ENCODE results near the gene COL15A1.

COL15A1 gene

GRCh38 chr9:99052815-99053715, 109.4 kb downstream of the COL15A1 start:
- Mint-ChIP-seq H3K4me1 (no peaks in the 10 kb centered on the region), H3K27ac (peak overlapping the region; percentile 47), H3K27me3 (ENCODE audit: low read depth, poor library complexity) (peaks cover 1% of the 10 kb centered on the region), H3K36me3 (ENCODE audit: low read depth) (no peaks in the 10 kb centered on the region), H3K9me3 (peaks cover 4% of the 10 kb centered on the region), H3K4me3 (no peak overlapping the region)
- TF ChIP-seq CTCF (IDR thresholded peaks at IDR 0.05), result no peak
- no peak for DNase-seq

- peaks cover 7% of the 10 kb centered on the region for H3K27me3 Mint-ChIP-seq (ENCODE audit: low read depth, poor library complexity)
- TF ChIP-seq CTCF (IDR thresholded peaks at IDR 0.05), result no peak
- no peaks in the 10 kb centered on the region for H3K4me1 Mint-ChIP-seq
- no peak overlapping the region for H3K4me3 Mint-ChIP-seq
- H3K9me3 Mint-ChIP-seq, result peaks cover 4% of the 10 kb centered on the region
- DNase-seq, result no peak
- H3K36me3 Mint-ChIP-seq (ENCODE audit: low read depth), result no peaks in the 10 kb centered on the region
- H3K27ac Mint-ChIP-seq, result no peak overlapping the region
Observed at GRCh38 chr9:99054581-99054980, 110.9 kb downstream of the COL15A1 start.

- no peaks in the 10 kb centered on the region for H3K4me1 Mint-ChIP-seq
- no peak overlapping the region for H3K4me3 Mint-ChIP-seq
- no peak for TF ChIP-seq CTCF (IDR thresholded peaks at IDR 0.05)
- peaks cover 10% of the 10 kb centered on the region for H3K27me3 Mint-ChIP-seq (ENCODE audit: low read depth, poor library complexity)
- no peaks in the 10 kb centered on the region for H3K36me3 Mint-ChIP-seq (ENCODE audit: low read depth)
- no peak overlapping the region for H3K27ac Mint-ChIP-seq
- no peak for DNase-seq
- peaks cover 4% of the 10 kb centered on the region for H3K9me3 Mint-ChIP-seq
Observed at GRCh38 chr9:99055384-99055783, 111.7 kb downstream of the COL15A1 start.

GRCh38 chr9:99056186-99056585, 112.5 kb downstream of the COL15A1 start:
- Mint-ChIP-seq H3K9me3 (peaks cover 4% of the 10 kb centered on the region), H3K27ac (no peak overlapping the region), H3K36me3 (ENCODE audit: low read depth) (no peaks in the 10 kb centered on the region), H3K4me1 (no peaks in the 10 kb centered on the region), H3K27me3 (ENCODE audit: low read depth, poor library complexity) (peaks cover 12% of the 10 kb centered on the region), H3K4me3 (no peak overlapping the region)
- no peak for DNase-seq
- no peak for TF ChIP-seq CTCF (IDR thresholded peaks at IDR 0.05)

GRCh38 chr9:99056886-99057664, 113.4 kb downstream of the COL15A1 start:
- no peak for TF ChIP-seq CTCF (IDR thresholded peaks at IDR 0.05)
- Mint-ChIP-seq H3K9me3 (peaks cover 4% of the 10 kb centered on the region), H3K27me3 (ENCODE audit: low read depth, poor library complexity) (peaks cover 16% of the 10 kb centered on the region), H3K27ac (no peak overlapping the region), H3K4me1 (no peaks in the 10 kb centered on the region), H3K4me3 (no peak overlapping the region), H3K36me3 (ENCODE audit: low read depth) (no peaks in the 10 kb centered on the region)
- DNase-seq, result no peak
